Body of pancreas (tissue), 4 donors: ENCODE measurements around the gene SCP2.

Experiments
- CTCF ChIP-seq, 7 experiments: fragments of 450-650 bp in 4 of 7; fragments of 200-600 bp in 3 of 7; sonication (generic) in 3 of 7; IDR thresholded peaks; one replicate each; pipeline ENCODE4 v1.5.1; 2016 to 2019; ENCODE audit warnings: antibody characterized with exemption in 7 of 7
- POLR2A ChIP-seq, 3 donors: fragments of 450-650 bp; IDR thresholded peaks; one replicate each; pipeline ENCODE4 v1.6.1; 2016; ENCODE audit warnings: antibody characterized with exemption in 3 of 3, mild to moderate bottlenecking in 2 of 3

GRCh38 chr1:53089478-53090226 lies 162.6 kb downstream of the SCP2 start:
- TF ChIP-seq CTCF (IDR thresholded peaks at IDR 0.05) (no peak), POLR2A (IDR thresholded peaks at IDR 0.05) (no peak)
